ENCODE measurements around the gene NOPCHAP1.
"Not testable (repeated sequence)": the region's sequence is repeated elsewhere in the genome, so short reads cannot be mapped to it uniquely, and the experiment has no call there.

NOPCHAP1 gene

DNA sequence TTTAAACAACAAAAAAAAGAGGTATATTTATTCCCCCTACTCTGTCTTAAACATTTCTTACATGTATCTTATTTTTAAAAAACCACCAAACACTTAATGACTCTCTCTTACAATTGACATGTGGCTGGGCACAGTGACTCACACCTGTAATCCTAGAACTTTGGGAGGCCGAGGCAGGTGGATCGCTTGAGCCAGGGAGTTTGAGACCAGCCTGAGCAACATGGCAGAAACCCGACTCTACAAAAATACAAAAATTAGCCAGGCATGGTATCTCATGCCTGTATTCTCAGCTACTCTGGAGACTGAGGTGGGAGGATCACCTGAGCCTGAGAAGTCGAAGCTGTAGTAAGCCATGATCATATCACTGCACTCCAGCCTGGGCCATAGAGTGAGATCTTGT is 44.0 kb upstream of the NOPCHAP1 start:
- Histone ChIP-seq H3K27ac (no peak overlapping the region), H2AFZ (no peak overlapping the region), H3K9me3 (ENCODE audit: control insufficient read depth, low read length) (no peaks in the 10 kb centered on the region), H3K27me3 (ENCODE audit: control insufficient read depth, insufficient read depth, low read length) (no peaks in the 10 kb centered on the region), H3K4me3 (ENCODE audit: low read depth, low read length) (no peak overlapping the region), H3K4me2 (ENCODE audit: low read length) (no peak overlapping the region), H3K4me1 (no peaks in the 10 kb centered on the region), H3K79me2 (peaks cover 3% of the 10 kb centered on the region), H3K9ac (no peak overlapping the region), H3K36me3 (ENCODE audit: control insufficient read depth, insufficient read depth, low read length) (no peaks in the 10 kb centered on the region)
- TF ChIP-seq, protein P1, sequence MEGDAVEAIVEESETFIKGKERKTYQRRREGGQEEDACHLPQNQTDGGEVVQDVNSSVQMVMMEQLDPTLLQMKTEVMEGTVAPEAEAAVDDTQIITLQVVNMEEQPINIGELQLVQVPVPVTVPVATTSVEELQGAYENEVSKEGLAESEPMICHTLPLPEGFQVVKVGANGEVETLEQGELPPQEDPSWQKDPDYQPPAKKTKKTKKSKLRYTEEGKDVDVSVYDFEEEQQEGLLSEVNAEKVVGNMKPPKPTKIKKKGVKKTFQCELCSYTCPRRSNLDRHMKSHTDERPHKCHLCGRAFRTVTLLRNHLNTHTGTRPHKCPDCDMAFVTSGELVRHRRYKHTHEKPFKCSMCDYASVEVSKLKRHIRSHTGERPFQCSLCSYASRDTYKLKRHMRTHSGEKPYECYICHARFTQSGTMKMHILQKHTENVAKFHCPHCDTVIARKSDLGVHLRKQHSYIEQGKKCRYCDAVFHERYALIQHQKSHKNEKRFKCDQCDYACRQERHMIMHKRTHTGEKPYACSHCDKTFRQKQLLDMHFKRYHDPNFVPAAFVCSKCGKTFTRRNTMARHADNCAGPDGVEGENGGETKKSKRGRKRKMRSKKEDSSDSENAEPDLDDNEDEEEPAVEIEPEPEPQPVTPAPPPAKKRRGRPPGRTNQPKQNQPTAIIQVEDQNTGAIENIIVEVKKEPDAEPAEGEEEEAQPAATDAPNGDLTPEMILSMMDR (IDR thresholded peaks at IDR 0.05), result no peak

- not testable (repeated sequence) for H3K36me3 ChIP-seq (ENCODE audit: control insufficient read depth, insufficient read depth, low read length); H3K9ac ChIP-seq; H3K27ac ChIP-seq; H2AFZ ChIP-seq; H3K9me3 ChIP-seq (ENCODE audit: control insufficient read depth, low read length); H3K27me3 ChIP-seq (ENCODE audit: control insufficient read depth, insufficient read depth, low read length); H3K4me1 ChIP-seq; H3K4me2 ChIP-seq (ENCODE audit: low read length); H3K79me2 ChIP-seq; H3K4me3 ChIP-seq (ENCODE audit: low read depth, low read length)
These were observed 42.7 kb upstream of the NOPCHAP1 start for GRCh38 chr12:104943401-104943800.

DNA sequence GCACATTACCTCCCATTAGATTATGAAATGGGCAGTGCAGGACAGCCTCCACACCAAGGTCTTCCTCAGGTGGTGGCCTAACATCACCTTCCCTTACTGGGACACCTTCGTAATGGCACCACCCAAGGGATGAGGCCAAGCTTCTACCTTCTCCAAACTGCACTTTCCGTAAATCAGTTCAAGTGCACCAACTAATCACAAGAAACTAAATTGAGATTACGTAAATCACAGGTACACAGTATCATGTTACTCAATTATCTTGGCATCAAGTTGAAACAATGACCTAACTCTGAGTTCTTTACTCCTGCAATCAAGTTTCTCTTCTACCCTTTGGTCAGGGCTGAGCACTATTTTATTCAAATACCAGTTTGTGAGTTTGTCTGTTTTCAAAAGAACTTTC is 41.9 kb upstream of the NOPCHAP1 start:
- H3K27ac ChIP-seq, result no peak overlapping the region
- H3K9me3 ChIP-seq (ENCODE audit: control insufficient read depth, low read length), result no peaks in the 10 kb centered on the region
- no peak overlapping the region for H3K9ac ChIP-seq
- TF ChIP-seq, protein P1 (IDR thresholded peaks at IDR 0.05), result no peak
- H2AFZ ChIP-seq, result no peak overlapping the region
- no peaks in the 10 kb centered on the region for H3K27me3 ChIP-seq (ENCODE audit: control insufficient read depth, insufficient read depth, low read length)
- peaks cover 3% of the 10 kb centered on the region for H3K79me2 ChIP-seq
- H3K4me2 ChIP-seq (ENCODE audit: low read length), result no peak overlapping the region
- H3K36me3 ChIP-seq (ENCODE audit: control insufficient read depth, insufficient read depth, low read length), result no peaks in the 10 kb centered on the region
- H3K4me3 ChIP-seq (ENCODE audit: low read depth, low read length), result no peak overlapping the region
- H3K4me1 ChIP-seq, result no peaks in the 10 kb centered on the region

DNA sequence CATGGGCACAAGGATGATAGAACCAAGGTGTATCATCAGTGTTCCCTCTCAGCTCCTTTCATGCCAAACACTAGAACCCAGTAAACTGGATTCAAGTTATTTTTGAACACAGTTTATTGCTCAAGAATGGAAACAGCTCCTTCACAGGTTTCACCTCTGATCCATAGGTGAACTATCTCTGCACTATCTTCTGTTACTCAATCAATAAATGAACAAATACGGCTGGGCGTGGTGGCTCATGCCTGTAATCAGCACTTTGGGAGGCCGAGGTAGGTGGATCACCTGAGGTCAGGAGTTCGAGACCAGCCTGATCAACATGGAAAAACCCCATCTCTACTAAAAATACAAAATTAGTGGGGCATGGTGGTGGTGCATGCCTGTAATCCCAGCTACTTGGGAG is 37.4 kb upstream of the NOPCHAP1 start:
- not testable (repeated sequence) for H3K79me2 ChIP-seq; H3K9ac ChIP-seq; H2AFZ ChIP-seq; H3K4me2 ChIP-seq (ENCODE audit: low read length); H3K4me3 ChIP-seq (ENCODE audit: low read depth, low read length); H3K36me3 ChIP-seq (ENCODE audit: control insufficient read depth, insufficient read depth, low read length); H3K9me3 ChIP-seq (ENCODE audit: control insufficient read depth, low read length); H3K27me3 ChIP-seq (ENCODE audit: control insufficient read depth, insufficient read depth, low read length); H3K27ac ChIP-seq; H3K4me1 ChIP-seq

GRCh38 chr12:104951759-104952509 is 34.2 kb upstream of the NOPCHAP1 start:
- Histone ChIP-seq H3K4me2 (ENCODE audit: low read length) (no peak overlapping the region), H3K27ac (no peak overlapping the region), H3K36me3 (ENCODE audit: control insufficient read depth, insufficient read depth, low read length) (no peaks in the 10 kb centered on the region), H3K9ac (no peak overlapping the region), H2AFZ (no peak overlapping the region), H3K79me2 (no peaks in the 10 kb centered on the region), H3K4me1 (no peaks in the 10 kb centered on the region), H3K4me3 (ENCODE audit: low read depth, low read length) (no peak overlapping the region), H3K27me3 (ENCODE audit: control insufficient read depth, insufficient read depth, low read length) (no peaks in the 10 kb centered on the region), H3K9me3 (ENCODE audit: control insufficient read depth, low read length) (no peaks in the 10 kb centered on the region)
- TF ChIP-seq, protein P1 (IDR thresholded peaks at IDR 0.05), result no peak

DNA sequence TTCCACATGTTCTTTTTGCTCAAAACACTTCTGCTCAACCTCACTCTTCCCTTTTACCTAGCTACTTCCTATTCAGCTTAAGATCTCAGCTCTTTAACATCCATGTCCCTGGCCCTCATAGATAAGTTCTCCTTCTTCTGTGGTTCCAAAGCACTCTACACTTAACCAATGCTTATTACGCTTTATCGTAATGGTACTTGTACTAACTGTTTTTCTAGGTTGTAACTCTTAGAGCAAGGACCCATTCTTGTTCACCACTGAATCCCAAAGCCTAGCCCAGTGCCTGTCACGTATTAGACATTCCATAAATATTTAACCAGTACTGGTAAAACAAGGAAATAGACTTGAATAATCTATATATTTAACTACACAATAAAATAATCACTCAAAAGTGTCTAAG is 33.3 kb upstream of the NOPCHAP1 start:
- H3K9me3 ChIP-seq (ENCODE audit: control insufficient read depth, low read length), result no peaks in the 10 kb centered on the region
- H3K27ac ChIP-seq, result no peak overlapping the region
- no peaks in the 10 kb centered on the region for H3K36me3 ChIP-seq (ENCODE audit: control insufficient read depth, insufficient read depth, low read length)
- H3K79me2 ChIP-seq, result no peaks in the 10 kb centered on the region
- TF ChIP-seq, protein P1 (IDR thresholded peaks at IDR 0.05), result no peak
- H3K4me2 ChIP-seq (ENCODE audit: low read length), result no peak overlapping the region
- H3K27me3 ChIP-seq (ENCODE audit: control insufficient read depth, insufficient read depth, low read length), result no peaks in the 10 kb centered on the region
- no peak overlapping the region for H3K4me3 ChIP-seq (ENCODE audit: low read depth, low read length)
- H2AFZ ChIP-seq, result no peak overlapping the region
- H3K4me1 ChIP-seq, result no peaks in the 10 kb centered on the region
- H3K9ac ChIP-seq, result no peak overlapping the region
